A549 (cell line): ENCODE results near the gene RERE.

Experiments
- MAZ ChIP-seq: fragments of 150-350 bp; IDR thresholded peaks from 2 replicates; pipeline ENCODE4 v1.6.1; 2014; ENCODE audit warnings: antibody characterized with exemption, low read depth, low read length, borderline replicate concordance
- NR3C1 ChIP-seq: fragments of >200 bp; sonication (Bioruptor Twin); formaldehyde crosslinking; IDR thresholded peaks from 3 replicates; pipeline ENCODE4 v1.6.1; 2017
- TP53 ChIP-seq: fragments of 250-450 bp; sonication (Bioruptor Pico); IDR thresholded peaks from 2 replicates; pipeline ENCODE4 v1.5.0; 2021; ENCODE audit warnings: mild to moderate bottlenecking, moderate library complexity
- ZNF302 ChIP-seq: fragments of 250-450 bp; sonication (Bioruptor Pico); IDR thresholded peaks from 2 replicates; pipeline ENCODE4 v1.9.0; 2021; ENCODE audit warnings: inconsistent platforms, mild to moderate bottlenecking, moderate library complexity
- TF ChIP-seq, protein P1 (sequence below): fragments of >200 bp; sonication (Bioruptor Twin); formaldehyde crosslinking; IDR thresholded peaks from 3 replicates; pipeline ENCODE4 v1.5.1; 2016

DNA sequence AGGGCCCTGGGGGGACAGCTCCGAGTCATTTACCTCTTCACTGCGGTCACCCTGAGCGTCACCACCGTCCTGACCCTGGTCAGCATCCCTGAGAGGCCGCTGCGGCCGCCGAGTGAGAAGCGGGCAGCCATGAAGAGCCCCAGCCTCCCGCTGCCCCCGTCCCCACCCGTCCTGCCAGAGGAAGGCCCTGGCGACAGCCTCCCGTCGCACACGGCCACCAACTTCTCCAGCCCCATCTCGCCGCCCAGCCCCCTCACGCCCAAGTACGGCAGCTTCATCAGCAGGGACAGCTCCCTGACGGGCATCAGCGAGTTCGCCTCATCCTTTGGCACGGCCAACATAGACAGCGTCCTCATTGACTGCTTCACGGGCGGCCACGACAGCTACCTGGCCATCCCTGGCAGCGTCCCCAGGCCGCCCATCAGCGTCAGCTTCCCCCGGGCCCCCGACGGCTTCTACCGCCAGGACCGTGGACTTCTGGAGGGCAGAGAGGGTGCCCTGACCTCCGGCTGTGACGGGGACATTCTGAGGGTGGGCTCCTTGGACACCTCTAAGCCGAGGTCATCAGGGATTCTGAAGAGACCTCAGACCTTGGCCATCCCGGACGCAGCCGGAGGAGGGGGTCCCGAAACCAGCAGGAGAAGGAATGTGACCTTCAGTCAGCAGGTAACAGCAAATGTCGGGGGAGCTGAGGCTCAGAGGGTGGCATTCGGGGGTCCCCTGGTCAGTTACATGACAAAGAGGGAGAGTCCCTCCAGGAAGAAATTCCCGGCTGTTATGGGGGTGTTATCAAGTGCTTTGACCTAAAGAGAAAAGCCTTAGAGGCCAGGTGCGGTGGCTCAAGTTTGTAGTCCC is 486.9 kb downstream of the RERE start:
- TF ChIP-seq MAZ (no peak), TP53 (CRISPR knock-in tag) (no peak), NR3C1 (no peak), ZNF302 (CRISPR knock-in tag) (no peak)
- TF ChIP-seq, protein P1, sequence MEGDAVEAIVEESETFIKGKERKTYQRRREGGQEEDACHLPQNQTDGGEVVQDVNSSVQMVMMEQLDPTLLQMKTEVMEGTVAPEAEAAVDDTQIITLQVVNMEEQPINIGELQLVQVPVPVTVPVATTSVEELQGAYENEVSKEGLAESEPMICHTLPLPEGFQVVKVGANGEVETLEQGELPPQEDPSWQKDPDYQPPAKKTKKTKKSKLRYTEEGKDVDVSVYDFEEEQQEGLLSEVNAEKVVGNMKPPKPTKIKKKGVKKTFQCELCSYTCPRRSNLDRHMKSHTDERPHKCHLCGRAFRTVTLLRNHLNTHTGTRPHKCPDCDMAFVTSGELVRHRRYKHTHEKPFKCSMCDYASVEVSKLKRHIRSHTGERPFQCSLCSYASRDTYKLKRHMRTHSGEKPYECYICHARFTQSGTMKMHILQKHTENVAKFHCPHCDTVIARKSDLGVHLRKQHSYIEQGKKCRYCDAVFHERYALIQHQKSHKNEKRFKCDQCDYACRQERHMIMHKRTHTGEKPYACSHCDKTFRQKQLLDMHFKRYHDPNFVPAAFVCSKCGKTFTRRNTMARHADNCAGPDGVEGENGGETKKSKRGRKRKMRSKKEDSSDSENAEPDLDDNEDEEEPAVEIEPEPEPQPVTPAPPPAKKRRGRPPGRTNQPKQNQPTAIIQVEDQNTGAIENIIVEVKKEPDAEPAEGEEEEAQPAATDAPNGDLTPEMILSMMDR, result no peak
